Inflammatory macrophage treated with lipopolysaccharide for 1 hour (primary cell): ENCODE data around the gene GNB5.
"Not testable (repeated sequence)": the region's sequence is repeated elsewhere in the genome, so short reads cannot be mapped to it uniquely, and the experiment has no call there.

Experiments
- DNase-seq, 2 donors: peaks; one replicate each; pipeline ENCODE4 v3.0.0-alpha.2; 2020 to 2022

Gene GNB5

DNA sequence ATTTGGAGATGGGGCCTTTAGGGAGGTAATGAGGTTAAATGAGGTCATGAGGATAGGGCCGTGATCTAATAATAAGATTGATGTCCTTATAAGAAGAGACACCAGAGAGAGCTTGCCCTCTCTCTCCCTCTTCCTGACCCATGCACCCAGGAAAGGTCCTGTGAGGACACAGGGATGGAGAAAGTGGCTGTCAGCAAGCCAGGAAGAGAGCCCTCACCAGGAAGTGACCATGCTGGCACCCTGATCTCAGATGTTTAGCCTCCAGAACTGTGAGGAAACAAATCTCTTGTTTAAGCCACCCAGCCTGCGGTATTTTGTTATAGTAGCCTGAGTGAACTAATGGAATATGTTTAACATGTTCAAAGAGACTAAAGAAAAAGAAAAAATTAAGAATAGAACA, 15.3 kb upstream of the GNB5 start:
- DNase-seq, result no peak

GRCh38 chr15:52204657-52205056, 13.5 kb upstream of the GNB5 start:
- DNase-seq, result no peak

GRCh38 chr15:52200831-52201365, 9.7 kb upstream of the GNB5 start:
- no peak for DNase-seq

GRCh38 chr15:52199271-52199670, 8.1 kb upstream of the GNB5 start:
- no peak for DNase-seq

GRCh38 chr15:52196891-52197290, 5.7 kb upstream of the GNB5 start:
- DNase-seq, result no peak

DNA sequence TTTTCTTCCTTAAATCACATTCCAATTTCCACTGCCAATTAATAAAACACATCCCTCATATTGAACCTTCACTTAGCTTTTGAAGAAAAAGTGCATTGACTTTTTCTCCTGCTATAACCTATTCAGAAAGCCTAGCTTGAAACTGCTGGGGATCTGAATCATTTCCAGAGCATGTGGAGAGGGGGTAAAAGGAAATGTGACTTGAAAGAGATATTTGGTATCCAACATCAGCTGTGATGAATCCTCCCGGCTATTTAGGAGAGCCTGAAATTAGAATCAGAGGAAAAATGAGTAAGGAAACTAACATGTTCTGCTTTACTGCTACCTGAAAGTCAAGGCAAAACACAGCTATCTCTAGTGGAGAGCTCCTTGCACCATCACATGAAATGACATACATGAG, 2.6 kb upstream of the GNB5 start:
- no peak for DNase-seq

DNA sequence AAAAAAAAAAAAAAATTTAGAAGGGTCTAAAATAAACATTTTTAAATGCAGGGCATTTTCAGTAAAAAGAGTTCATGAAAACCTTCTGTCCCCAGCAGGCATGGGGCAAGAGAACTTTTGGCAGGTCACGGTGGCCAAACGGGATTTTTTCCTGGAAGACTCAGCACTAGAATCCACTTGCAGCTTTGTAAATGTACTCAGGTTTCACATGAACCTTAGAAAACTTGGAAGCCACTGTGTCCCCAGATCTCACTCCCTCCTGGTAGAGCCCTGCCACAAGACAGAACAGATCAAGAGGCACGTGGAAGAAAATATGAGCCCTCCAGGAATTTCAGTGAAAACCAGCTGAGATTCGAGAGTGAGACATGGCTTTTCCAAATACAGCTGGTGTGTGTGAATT, 2.1 kb upstream of the GNB5 start:
- no peak for DNase-seq

GRCh38 chr15:52186651-52187486, 4.3 kb downstream of the GNB5 start:
- DNase-seq, result no peak

DNA sequence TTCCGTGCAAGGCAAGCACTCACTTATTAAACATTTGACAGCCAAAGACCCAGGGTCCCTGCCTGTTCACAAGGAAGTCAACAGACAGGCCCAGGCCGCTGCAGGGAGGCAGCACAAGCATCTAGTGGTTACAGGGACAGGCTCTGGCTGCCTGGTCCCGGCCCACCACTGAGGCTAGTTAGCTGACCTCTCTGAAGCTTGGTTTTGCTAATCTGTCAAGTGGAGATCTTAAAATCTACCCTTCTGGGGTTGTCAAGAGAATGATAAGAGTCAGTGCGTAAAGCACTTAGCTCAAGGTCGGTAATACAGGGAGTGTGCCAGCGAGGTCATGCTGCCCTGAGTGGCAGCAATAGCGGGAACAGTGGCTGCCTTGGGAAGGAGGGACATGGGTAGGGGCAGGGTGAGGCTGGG, 6.0 kb downstream of the GNB5 start:
- DNase-seq, result no peak

GRCh38 chr15:52184721-52185120, 6.5 kb downstream of the GNB5 start:
- DNase-seq, result no peak

DNA sequence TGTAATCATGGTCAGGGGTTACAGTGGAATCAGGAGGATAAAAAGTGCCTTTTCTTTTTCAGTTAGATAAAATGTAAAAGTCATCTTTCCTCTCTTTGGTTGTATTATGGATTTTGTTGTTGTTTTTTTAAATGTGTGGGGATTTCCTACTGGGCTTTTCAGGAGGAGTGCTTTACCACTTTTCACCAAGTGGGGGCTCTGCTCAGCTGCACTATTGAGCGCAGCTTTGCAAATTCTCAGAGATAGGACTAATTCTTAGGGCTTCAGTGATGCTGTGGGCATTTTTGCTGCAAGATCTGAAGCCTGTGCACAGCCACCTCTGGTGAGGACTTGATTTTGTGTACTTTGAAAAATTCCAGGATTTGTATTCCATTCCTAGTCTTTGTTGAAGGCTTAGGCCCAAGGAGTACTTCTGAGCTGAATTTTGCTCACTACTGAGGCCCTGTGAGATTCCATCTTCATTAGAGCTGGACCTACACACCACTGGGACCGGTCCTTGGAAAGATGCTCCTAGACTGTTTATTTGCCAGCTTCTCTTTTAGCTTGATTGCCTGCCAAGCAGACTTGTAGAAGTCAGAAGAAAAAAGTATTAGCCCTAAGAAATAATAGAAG, 7.5 kb downstream of the GNB5 start:
- peak; percentile 6 to 55 for DNase-seq

- DNase-seq, result no peak
Observed at GRCh38 chr15:52181938-52182780, 9.0 kb downstream of the GNB5 start.

- DNase-seq, result no peak
Observed at GRCh38 chr15:52180851-52181450, 10.2 kb downstream of the GNB5 start.

GRCh38 chr15:52180196-52180835, 10.9 kb downstream of the GNB5 start:
- no peak for DNase-seq

DNA sequence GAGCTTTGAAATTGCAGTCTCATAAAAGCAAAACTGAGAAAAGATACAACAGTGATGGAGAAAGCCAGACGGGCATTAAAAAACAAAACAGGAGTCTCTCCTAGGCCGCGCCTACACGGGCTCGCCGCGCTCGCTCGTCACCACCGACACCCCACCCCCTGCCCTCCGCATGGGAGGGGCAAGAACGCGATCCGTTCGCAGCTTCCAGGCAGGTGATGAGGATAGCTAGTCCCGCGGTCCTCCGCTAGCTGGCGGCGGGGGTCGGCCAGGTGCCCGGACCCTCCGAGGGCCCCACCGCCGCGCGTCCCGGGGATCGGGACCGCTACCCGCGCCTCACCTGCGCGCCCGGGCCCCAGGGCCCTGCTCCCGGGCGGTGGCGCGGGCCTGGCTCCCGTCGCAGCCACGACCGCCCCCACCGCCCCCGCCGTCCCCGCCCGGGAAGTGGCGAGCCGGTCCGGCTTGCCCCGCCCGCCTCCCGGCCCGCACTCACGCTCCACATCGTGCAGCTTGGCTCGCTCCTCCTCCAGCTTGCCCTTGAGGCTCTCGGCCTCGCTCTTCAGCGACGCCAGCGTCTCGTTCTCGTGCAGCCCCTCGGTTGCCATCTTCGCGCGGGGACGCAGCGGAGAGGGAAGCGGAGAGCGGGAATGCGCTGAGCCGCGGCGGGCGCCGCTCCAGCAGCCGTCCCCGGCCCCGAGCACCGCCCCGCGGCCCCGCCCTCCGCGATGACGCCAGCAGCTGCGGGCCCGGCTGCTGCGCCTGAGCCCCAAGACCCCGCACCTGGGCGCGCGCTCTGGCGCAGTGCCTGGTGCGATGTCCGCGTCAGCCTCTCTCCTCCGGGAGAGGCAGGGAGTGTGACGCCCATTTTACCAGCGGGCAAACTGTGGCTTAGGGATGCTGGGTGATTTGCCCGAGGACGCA, 11.7 kb downstream of the GNB5 start:
- peak; percentile 58 to 61 for DNase-seq

GRCh38 chr15:52178765-52179164, 12.4 kb downstream of the GNB5 start:
- DNase-seq, result no peak

GRCh38 chr15:52172869-52173268, 18.3 kb downstream of the GNB5 start:
- no peak for DNase-seq

DNA sequence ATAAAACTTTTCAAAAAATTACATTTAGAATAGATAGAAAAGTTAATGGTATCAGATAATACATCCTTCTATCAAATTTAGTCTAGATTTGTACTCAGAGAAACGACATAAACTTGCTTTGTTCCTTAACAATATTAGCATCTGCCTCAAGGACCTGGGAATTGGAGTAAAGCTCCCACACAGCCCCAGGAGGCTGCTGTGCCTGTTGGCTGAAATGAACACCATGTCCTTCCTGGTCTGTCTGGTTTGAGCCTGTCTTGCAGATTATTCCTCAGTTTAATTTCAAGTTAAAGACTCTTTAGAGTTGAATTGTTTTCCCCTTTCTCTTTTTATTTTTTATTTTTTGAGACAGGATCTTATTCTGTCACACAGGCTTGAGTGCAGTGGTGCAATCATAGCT, 19.4 kb downstream of the GNB5 start:
- DNase-seq, result no peak

DNA sequence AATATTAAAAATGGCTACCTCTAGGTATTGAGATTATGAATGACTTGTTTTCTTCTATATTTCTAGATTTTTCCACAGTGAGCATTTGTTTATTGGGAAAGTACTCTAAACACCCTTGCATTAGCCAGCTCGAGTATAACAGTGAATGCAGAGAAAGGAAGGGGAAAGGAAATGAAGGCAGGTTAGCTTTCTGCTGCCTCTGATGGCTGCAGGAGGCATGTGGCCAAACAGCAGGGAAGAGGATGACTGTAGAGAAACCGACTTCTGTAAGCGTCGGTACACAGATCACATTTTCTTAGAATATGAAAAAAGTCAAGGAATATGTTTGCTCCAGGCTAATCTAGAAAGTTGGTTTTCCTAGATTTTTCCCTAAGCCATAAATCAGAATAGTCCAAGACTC, 19.8 kb downstream of the GNB5 start:
- DNase-seq, result no peak

DNA sequence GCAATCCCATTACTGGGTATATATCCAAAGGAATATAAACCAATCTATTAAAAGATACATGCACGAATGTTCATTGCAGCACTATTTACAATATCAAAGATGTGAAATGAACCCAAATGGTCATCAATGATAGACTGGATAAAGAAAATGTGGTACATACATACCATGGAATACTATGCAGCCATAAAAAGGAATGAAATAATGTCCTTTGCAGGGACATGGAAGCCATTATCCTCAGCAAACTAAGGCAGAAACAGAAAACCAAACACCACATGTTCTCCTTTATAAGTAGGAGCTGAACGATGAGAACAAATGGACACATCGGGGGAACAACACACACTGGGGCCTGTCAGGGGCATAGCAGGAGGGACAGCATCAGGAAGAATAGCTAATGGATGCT, 21.0 kb downstream of the GNB5 start:
- DNase-seq, result not testable (repeated sequence)

GRCh38 chr15:52165494-52166131, 25.6 kb downstream of the GNB5 start:
- DNase-seq, result not testable (repeated sequence)
